Activated naive CD8-positive, alpha-beta T cell treated with anti-CD3 and anti-CD28 coated beads, Interleukin-2, amount 50 U/mL, for 24 hours (primary cell): ENCODE measurements around the gene OR56B1.
"Not testable (repeated sequence)": the region's sequence is repeated elsewhere in the genome, so short reads cannot be mapped to it uniquely, and the experiment has no call there.

Source experiments
- ATAC-seq: fragments of 150-1000 bp; cut with Tn5 transposase; one replicate; pipeline ENCODE4 v1.10.0; 2021
- DNase-seq: peaks from one replicate; pipeline ENCODE4 v3.0.0; 2021
- H3K27ac Mint-ChIP-seq: one replicate; pipeline ENCODE4 v1.8.0; 2021; ENCODE audit warnings: mild to moderate bottlenecking, mixed read lengths
- H3K27me3 Mint-ChIP-seq: one replicate; pipeline ENCODE4 v1.8.0; 2021; ENCODE audit warnings: mixed read lengths
- H3K36me3 Mint-ChIP-seq: one replicate; pipeline ENCODE4 v1.8.0; 2021; ENCODE audit warnings: low read depth, mixed read lengths
- H3K4me1 Mint-ChIP-seq: one replicate; pipeline ENCODE4 v1.8.0; 2021; ENCODE audit warnings: mixed read lengths
- H3K4me3 Mint-ChIP-seq: one replicate; pipeline ENCODE4 v1.8.0; 2021; ENCODE audit warnings: mild to moderate bottlenecking, moderate library complexity, mixed read lengths
- H3K9me3 Mint-ChIP-seq: one replicate; pipeline ENCODE4 v1.8.0; 2021; ENCODE audit warnings: mixed read lengths

The OR56B1 gene, protein sequence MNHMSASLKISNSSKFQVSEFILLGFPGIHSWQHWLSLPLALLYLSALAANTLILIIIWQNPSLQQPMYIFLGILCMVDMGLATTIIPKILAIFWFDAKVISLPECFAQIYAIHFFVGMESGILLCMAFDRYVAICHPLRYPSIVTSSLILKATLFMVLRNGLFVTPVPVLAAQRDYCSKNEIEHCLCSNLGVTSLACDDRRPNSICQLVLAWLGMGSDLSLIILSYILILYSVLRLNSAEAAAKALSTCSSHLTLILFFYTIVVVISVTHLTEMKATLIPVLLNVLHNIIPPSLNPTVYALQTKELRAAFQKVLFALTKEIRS

DNA sequence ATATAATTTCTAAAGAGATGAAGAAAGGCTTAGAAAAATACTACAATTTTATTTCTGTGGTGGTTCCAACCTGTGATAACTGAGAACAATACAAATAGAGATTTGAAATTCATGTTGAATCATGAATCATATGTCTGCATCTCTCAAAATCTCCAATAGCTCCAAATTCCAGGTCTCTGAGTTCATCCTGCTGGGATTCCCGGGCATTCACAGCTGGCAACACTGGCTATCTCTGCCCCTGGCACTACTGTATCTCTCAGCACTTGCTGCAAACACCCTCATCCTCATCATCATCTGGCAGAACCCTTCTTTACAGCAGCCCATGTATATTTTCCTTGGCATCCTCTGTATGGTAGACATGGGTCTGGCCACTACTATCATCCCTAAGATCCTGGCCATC lies at the start of gene OR56B1:
Gene OR56B1 (plus strand): TSS at position 53 of the 400 bp plus-strand sequence. CDS start 69 bp downstream, at position 122.
- no peak within 1 kb of the TSS for H3K4me3 Mint-ChIP-seq
- H3K27ac Mint-ChIP-seq = no peak within 1 kb of the TSS
- DNase-seq = no peak
- H3K36me3 Mint-ChIP-seq = peaks cover 4% of the 10 kb centered on the region
- H3K9me3 Mint-ChIP-seq = peaks cover 17% of the 10 kb centered on the region
- H3K4me1 Mint-ChIP-seq = no peaks in the 10 kb centered on the region
- no peaks in the 10 kb centered on the region for H3K27me3 Mint-ChIP-seq
- no peak for ATAC-seq

DNA sequence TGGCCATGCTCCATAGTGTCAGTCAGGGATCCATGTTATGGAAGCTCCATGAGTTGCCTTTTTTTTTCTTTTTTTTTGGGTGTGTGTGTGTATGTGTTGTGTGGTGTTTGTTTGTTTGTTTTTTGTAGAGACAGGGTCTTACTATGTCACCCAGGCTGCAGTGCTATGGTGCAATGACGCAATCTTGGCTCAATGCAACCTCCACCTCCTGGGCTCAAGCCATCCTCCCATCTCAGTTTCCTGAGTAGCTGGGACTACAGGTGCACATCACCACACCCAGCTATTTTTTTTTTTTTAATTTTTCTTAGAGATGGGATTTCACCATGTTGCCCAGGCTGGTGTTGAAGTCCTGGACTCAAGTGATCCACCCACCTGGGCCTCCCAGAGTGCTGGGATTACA lies 47.8 kb upstream of the OR56B1 start:
- DNase-seq = no peak
- Mint-ChIP-seq H3K4me3 (peak overlapping the region; percentile 29), H3K27ac (peak overlapping the region; percentile 95)

DNA sequence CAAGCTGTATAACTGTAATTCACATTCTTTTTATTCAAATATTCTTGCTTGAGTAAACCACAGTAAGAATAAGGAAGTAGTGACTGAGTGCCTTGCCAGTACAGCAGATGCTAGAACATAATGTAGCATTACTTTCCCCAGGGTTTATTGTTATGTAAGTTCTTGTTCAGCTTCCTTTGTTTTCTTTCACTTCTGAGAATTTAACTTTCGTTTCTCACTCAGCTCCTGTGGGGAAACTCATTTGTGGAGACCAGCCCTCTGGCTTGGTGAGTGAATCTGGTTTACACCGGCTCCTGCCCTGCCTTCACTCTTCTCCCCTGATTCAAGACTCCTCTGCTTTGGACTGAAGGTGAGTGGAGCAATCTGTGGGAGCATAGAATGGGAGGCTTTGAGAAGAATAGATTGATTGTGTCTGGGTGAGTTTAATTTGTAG lies 46.7 kb upstream of the OR56B1 start, which contains the start of gene TRIM22:
Gene TRIM22 (plus strand): TSS at position 240 of the 433 bp plus-strand sequence. CDS start 6,443 bp downstream, outside the sequence.
- H3K4me3 Mint-ChIP-seq = peak within 1 kb of the TSS; percentile 94
- peak; percentile 74 for ATAC-seq
- H3K36me3 Mint-ChIP-seq = peaks cover 10% of the 10 kb centered on the region
- H3K9me3 Mint-ChIP-seq = no peaks in the 10 kb centered on the region
- H3K27me3 Mint-ChIP-seq = peaks cover 3% of the 10 kb centered on the region
- peak; percentile 49 for DNase-seq
- peaks cover 59% of the 10 kb centered on the region for H3K4me1 Mint-ChIP-seq
- peak within 1 kb of the TSS; percentile 95 for H3K27ac Mint-ChIP-seq

More for the DNA sequence above, 47.8 kb upstream of the OR56B1 start:
- H3K9me3 Mint-ChIP-seq = peaks cover 1% of the 10 kb centered on the region
- H3K4me1 Mint-ChIP-seq = peaks cover 59% of the 10 kb centered on the region
- peaks cover 12% of the 10 kb centered on the region for H3K36me3 Mint-ChIP-seq
- no peak for ATAC-seq
- peaks cover 3% of the 10 kb centered on the region for H3K27me3 Mint-ChIP-seq

DNA sequence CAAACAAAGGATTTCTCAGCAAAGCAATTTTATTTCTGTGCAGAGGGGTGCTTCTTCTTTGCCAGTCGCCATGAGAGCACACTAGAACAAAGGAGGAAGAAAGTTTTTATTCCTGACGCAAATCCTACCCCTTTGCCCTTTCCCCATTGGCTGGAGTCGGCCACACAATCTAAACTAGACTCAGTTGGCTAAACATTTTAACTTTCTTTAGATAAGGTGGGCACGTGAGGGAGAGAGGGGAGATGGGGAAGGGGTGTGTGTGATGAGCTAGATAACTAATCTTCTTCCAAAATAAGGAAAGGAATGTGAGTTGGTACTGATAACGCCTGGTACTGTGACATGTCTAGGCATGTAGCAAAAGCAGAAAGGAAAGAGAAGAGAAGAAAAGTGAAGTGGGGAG lies 46.0 kb upstream of the OR56B1 start:
- peaks cover 13% of the 10 kb centered on the region for H3K36me3 Mint-ChIP-seq
- H3K27ac Mint-ChIP-seq = peak overlapping the region; percentile 95
- ATAC-seq (no peak), DNase-seq (no peak)
- no peaks in the 10 kb centered on the region for H3K27me3 Mint-ChIP-seq
- no peaks in the 10 kb centered on the region for H3K9me3 Mint-ChIP-seq
- peaks cover 59% of the 10 kb centered on the region for H3K4me1 Mint-ChIP-seq
- peak overlapping the region; percentile 94 for H3K4me3 Mint-ChIP-seq

DNA sequence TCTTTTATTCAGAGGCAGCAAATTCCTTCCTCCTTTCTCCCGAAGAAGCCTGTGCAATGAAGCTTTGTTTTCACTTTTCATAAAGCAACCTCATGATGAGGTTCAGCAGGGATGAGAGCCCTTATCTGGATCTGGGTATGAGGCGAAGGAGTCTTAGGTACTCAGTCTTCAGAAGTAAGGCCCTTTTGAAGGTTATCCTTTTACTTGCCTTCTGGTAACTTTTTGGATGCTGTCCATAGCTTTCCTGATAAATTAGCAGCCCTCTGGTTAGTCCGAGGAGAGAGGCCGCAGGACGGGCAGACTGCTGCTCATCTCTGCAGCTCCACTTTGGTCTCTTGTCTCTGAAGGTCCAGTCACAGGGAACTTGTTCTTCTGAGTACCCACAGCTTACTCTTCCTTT lies 45.5 kb upstream of the OR56B1 start:
- H3K4me1 Mint-ChIP-seq = peaks cover 62% of the 10 kb centered on the region

DNA sequence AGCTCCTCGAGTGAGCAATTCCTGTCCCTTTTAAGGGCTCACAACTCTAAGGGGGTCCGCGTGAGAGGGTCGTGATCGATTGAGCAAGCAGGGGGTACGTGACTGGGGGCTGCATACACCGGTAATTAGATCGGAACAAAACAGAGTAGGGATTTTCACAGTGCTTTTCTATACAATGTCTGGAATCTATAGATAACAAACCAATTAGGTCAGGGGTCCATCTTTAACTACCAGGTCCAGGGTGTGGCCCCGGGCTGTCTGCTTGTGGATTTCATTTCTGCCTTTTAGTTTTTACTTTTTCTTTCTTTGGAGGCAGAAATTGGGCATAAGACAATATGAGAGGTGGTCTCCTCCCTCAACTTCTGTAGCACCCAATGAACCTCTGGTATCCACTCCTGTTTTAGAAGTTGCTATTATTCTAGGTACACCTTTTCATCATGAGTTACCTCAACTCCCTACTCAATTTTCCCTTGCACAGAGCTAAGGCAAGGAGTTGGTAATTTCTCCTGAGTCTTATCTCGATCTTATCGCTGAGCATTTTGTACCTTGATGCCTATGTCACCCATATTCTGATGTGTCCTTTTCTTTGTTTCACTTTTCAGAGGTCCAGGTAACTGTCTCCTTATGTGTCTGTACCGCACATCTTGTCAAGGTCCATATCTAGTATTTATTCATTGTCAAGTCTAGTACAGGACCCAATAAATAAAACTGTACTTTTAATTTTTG lies 44.8 kb upstream of the OR56B1 start:
- not testable (repeated sequence) for DNase-seq, H3K9me3 Mint-ChIP-seq, H3K27me3 Mint-ChIP-seq, ATAC-seq
- Mint-ChIP-seq H3K4me1 (peaks cover 65% of the 10 kb centered on the region), H3K4me3 (peak overlapping the region; percentile 94), H3K36me3 (peaks cover 19% of the 10 kb centered on the region), H3K27ac (peak overlapping the region; percentile 95)

More for the DNA sequence above, 45.5 kb upstream of the OR56B1 start:
- H3K27me3 Mint-ChIP-seq = no peaks in the 10 kb centered on the region
- peak overlapping the region; percentile 94 for H3K4me3 Mint-ChIP-seq
- peak overlapping the region; percentile 95 for H3K27ac Mint-ChIP-seq
- H3K36me3 Mint-ChIP-seq = peaks cover 14% of the 10 kb centered on the region
- no peak for ATAC-seq
- no peak for DNase-seq
- H3K9me3 Mint-ChIP-seq = no peaks in the 10 kb centered on the region

DNA sequence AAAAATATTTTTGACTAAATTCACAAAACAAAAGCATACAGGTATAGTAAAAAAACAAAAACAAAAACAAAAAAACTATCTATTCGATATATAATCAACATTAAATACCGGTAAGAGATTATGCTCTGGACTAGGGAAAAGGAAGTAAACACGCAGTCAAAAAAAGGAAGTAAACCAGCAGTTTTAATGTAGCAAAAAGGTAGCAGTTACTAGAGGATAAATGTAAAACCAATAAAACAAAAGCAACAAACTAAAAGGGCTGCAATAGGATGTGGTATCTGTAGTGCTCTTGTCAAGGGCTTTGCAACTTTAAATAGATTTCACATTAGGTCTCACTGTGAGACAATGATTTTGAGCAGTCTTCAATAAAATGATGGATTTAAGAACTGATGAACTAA lies 44.3 kb upstream of the OR56B1 start:
- Mint-ChIP-seq H3K36me3 (peaks cover 23% of the 10 kb centered on the region), H3K27me3 (no peaks in the 10 kb centered on the region), H3K27ac (peak overlapping the region; percentile 95), H3K4me1 (peaks cover 70% of the 10 kb centered on the region), H3K9me3 (no peaks in the 10 kb centered on the region), H3K4me3 (peak overlapping the region; percentile 94)
- no peak for ATAC-seq
- no peak for DNase-seq

DNA sequence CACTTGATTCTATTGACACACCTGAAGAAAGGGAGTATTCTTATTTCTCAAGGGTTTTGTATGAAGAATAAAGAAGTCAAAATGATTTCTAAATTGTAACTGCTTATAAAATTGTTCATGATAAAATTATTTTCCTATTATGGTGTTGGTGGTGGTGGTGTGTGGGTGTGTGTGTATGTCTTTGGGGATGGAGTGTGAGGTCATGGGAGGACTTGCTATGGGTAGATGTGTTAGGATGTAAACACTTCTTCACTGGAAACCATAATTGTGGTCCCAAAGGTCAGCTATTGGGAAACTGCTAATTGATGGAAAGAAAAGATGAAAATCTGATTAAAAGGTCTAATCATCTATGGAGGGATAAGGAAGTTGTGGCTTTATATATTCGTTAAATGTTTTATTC lies 41.6 kb upstream of the OR56B1 start:
- Mint-ChIP-seq H3K9me3 (no peaks in the 10 kb centered on the region), H3K4me1 (peaks cover 66% of the 10 kb centered on the region), H3K27me3 (no peaks in the 10 kb centered on the region), H3K27ac (peak overlapping the region; percentile 80), H3K4me3 (peak overlapping the region; percentile 61), H3K36me3 (peaks cover 39% of the 10 kb centered on the region)
- ATAC-seq = peak; percentile 51
- DNase-seq = no peak

DNA sequence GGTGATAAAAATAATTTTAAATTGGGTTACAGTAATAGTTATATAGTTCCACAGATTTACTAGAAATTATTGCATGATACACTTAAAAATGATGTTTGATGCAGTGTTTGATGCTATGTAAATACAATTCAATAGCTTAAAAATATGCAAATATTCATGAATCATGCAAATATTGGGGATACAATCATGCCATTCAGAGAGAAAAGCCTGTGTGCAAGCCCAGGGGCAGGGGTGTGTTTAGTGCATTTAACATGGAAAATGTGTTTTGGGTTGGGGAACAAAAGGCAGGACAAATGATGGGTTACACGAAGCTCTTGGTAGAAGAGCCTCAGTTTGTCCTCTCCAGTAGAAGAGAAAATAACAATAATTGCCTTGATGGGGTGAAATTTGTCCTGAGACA lies 40.7 kb upstream of the OR56B1 start:
- Mint-ChIP-seq H3K36me3 (peaks cover 47% of the 10 kb centered on the region), H3K27ac (peak overlapping the region; percentile 80)

DNA sequence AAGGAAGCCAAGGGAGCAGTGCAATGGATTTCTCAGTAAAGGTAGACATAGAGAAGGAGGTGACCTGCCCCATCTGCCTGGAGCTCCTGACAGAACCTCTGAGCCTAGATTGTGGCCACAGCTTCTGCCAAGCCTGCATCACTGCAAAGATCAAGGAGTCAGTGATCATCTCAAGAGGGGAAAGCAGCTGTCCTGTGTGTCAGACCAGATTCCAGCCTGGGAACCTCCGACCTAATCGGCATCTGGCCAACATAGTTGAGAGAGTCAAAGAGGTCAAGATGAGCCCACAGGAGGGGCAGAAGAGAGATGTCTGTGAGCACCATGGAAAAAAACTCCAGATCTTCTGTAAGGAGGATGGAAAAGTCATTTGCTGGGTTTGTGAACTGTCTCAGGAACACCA lies 40.0 kb upstream of the OR56B1 start:
- H3K9me3 Mint-ChIP-seq = no peaks in the 10 kb centered on the region

More for the DNA sequence above, 40.7 kb upstream of the OR56B1 start:
- no peak overlapping the region for H3K4me3 Mint-ChIP-seq
- ATAC-seq (no peak), DNase-seq (no peak)
- H3K9me3 Mint-ChIP-seq = no peaks in the 10 kb centered on the region
- H3K27me3 Mint-ChIP-seq = no peaks in the 10 kb centered on the region
- peaks cover 73% of the 10 kb centered on the region for H3K4me1 Mint-ChIP-seq

DNA sequence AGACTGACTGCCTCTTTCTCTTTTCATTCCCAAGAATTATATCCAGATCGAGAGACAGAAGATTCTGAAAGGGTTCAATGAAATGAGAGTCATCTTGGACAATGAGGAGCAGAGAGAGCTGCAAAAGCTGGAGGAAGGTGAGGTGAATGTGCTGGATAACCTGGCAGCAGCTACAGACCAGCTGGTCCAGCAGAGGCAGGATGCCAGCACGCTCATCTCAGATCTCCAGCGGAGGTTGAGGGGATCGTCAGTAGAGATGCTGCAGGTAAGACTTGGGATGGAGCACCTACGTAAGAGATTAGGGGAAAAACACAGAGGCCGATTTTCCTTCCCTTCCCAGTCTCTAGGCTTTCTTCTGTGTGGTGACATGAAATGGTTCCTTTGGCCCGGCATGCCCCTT lies 38.0 kb upstream of the OR56B1 start:
- peak overlapping the region; percentile 27 for H3K27ac Mint-ChIP-seq
- H3K36me3 Mint-ChIP-seq = peaks cover 52% of the 10 kb centered on the region
- peaks cover 81% of the 10 kb centered on the region for H3K4me1 Mint-ChIP-seq

More for the DNA sequence above, 40.0 kb upstream of the OR56B1 start:
- Mint-ChIP-seq H3K4me1 (peaks cover 79% of the 10 kb centered on the region), H3K27ac (peak overlapping the region; percentile 53), H3K36me3 (peaks cover 50% of the 10 kb centered on the region), H3K27me3 (no peaks in the 10 kb centered on the region), H3K4me3 (no peak overlapping the region)
- no peak for DNase-seq
- ATAC-seq = no peak

DNA sequence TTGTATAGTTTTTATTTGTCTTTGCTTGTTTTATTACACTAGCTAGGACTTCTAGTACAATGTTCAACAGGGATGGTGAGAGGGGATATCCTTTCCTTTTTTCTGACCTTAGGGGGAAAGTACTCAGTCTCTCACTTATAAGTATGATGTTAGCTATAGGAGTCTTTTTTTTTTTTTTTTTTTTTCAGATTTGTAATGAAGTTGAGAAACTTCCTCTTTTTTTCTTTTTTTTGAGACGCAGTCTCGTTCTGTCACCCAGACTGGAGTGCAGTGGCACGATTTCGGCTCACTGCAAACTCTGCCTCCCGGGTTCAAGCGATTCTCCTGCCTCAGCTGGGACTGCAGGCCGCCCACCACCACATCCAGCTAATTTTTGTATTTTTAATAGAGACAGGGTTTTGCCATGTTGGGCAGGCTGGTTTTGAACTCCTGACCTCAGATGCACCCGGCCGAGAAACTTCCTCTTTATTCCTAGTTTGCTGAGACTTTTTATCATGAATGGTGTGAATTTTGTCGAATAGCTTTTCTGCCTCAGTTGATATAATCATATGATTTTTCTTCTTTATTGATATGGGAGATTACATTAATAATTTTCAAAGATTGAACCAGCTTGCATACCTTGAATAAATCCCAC lies 35.7 kb upstream of the OR56B1 start:
- Mint-ChIP-seq H3K27ac (no peak overlapping the region), H3K4me1 (peaks cover 76% of the 10 kb centered on the region), H3K4me3 (no peak overlapping the region), H3K36me3 (peaks cover 64% of the 10 kb centered on the region), H3K27me3 (no peaks in the 10 kb centered on the region), H3K9me3 (no peaks in the 10 kb centered on the region)
- no peak for DNase-seq
- no peak for ATAC-seq

More for the DNA sequence above, 38.0 kb upstream of the OR56B1 start:
- ATAC-seq (no peak), DNase-seq (no peak)
- H3K4me3 Mint-ChIP-seq = no peak overlapping the region
- H3K9me3 Mint-ChIP-seq = no peaks in the 10 kb centered on the region
- no peaks in the 10 kb centered on the region for H3K27me3 Mint-ChIP-seq

DNA sequence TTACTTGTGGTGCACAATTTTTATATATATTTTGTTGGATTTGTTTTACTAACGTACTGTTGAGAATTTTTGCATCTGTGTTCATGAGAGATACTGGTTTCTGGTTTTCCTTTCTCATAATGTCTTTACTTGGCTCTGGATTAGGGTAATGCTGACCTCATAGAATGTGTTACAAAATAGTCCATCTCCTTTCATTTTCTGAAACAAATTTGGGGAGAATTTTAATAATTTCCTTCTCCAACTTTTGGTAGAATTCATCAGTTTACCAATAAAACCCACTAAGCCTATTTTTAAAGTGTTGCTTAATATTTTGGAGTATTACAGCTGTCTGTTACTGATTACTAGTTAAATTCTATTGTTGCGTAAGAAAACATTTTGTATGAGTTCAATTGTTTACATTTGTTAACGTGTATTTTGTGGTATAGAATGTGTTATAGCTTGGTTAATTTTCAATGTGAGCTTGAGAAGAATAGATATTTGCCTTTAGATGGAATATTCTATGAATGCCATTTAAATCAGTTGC lies 35.1 kb upstream of the OR56B1 start:
- no peak overlapping the region for H3K4me3 Mint-ChIP-seq
- peaks cover 74% of the 10 kb centered on the region for H3K4me1 Mint-ChIP-seq
- DNase-seq (no peak), ATAC-seq (no peak)
- H3K9me3 Mint-ChIP-seq = no peaks in the 10 kb centered on the region
- peaks cover 66% of the 10 kb centered on the region for H3K36me3 Mint-ChIP-seq
- no peaks in the 10 kb centered on the region for H3K27me3 Mint-ChIP-seq
- peak overlapping the region; percentile 38 for H3K27ac Mint-ChIP-seq

DNA sequence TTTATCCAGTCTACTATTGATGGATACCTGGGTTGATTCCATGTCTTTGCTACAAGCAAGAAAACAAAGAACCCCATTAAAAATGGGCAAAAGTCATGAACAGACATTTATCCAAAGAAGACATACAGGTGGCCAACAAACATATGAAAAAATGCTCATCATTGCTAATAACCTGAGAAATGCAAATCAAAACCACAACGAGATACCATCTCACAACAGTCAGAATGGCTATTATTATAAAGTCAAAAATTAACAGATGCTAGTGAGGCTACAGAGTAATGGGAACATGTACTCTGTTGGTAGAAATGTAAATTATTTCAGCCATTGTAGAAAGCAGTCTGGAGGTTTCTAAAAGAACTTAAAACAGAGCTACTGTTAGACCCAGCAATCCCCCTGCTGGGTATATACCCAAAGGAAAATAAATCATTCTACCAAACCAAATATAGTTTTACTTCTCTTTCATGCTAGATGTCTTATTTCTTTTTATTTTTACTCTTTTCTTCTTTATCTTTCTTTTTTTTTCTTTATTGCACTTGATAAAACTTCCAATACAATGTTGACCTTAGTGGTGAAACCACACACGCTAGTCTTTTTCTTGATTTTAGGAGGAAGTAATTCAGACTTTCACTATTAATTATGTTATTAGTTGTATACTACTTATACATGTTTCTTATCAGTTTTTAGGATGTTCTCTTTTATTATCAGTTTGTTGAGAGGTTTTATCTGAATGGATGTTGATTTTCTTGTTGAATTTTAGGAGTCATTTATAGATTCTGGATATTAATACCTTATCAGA lies 32.3 kb upstream of the OR56B1 start:
- H3K9me3 Mint-ChIP-seq = no peaks in the 10 kb centered on the region
- peaks cover 58% of the 10 kb centered on the region for H3K36me3 Mint-ChIP-seq
- H3K4me1 Mint-ChIP-seq = peaks cover 53% of the 10 kb centered on the region
- H3K4me3 Mint-ChIP-seq = no peak overlapping the region
- H3K27ac Mint-ChIP-seq = peak overlapping the region; percentile 39
- ATAC-seq (no peak), DNase-seq (no peak)
- H3K27me3 Mint-ChIP-seq = no peaks in the 10 kb centered on the region
